Colonic mucosa (tissue), 4 donors: ENCODE results near the gene ITPK1. TPM values are rescaled to one million over a fixed set of nuclear protein-coding genes. Genes with fewer than 3 reads are reported as not detected.

ENCODE experiments used
- DNase-seq: peaks from one replicate; pipeline ENCODE4 v3.0.0-alpha.2; 2020
- H3K27ac ChIP-seq: fragments of 200-600 bp; one replicate; pipeline ENCODE4 v1.8.0; 2021
- H3K27me3 ChIP-seq: fragments of 200-600 bp; one replicate; pipeline ENCODE4 v1.8.0; 2021
- H3K36me3 ChIP-seq: fragments of 200-600 bp; one replicate; pipeline ENCODE4 v1.8.0; 2021
- H3K4me1 ChIP-seq: fragments of 200-600 bp; one replicate; pipeline ENCODE4 v1.8.0; 2021; ENCODE audit warnings: mild to moderate bottlenecking
- H3K4me3 ChIP-seq: fragments of 200-600 bp; one replicate; pipeline ENCODE4 v1.8.0; 2021
- H3K9ac ChIP-seq, 2 donors: one replicate each; pipeline ENCODE4 v1.7.0; 2013; ENCODE audit warnings: control low read depth in 2 of 2, low read depth in 2 of 2, low read length in 2 of 2
- H3K9me3 ChIP-seq: fragments of 200-600 bp; one replicate; pipeline ENCODE4 v1.8.0; 2021
- intact Hi-C: fragments of 100-400 bp; cut with DNase I; formaldehyde crosslinking; loops from one replicate; pipeline ENCODE4 v1.14.1; 2022
- total RNA-seq, 2 donors: library from RNA; stranded (reverse); fragmentation: NEBNext Ultra II Directional in 1 of 2; extraction: Animal tissue kit (Norgen Biotek cat#: 25700) in 1 of 2; gene quantifications; one replicate each; pipeline ENCODE4 v1.2.1, GENCODE V29; 2021
- TF ChIP-seq, protein P1 (sequence below): fragments of 200-600 bp; IDR thresholded peaks from one replicate; pipeline ENCODE4 v1.8.0; 2022; ENCODE audit warnings: antibody characterized with exemption, mild to moderate bottlenecking
- donor health status: healthy.
- donor health status: DM: no; HTN: no; CAD: no.
- donor health status: DM: no; HTN: no; CAD: no.

ITPK1 gene
- total RNA-seq, 2 donors from 2014 or later, result 118 to 134 TPM

- intact Hi-C loops, result no loop called here
- TF ChIP-seq, protein P1, sequence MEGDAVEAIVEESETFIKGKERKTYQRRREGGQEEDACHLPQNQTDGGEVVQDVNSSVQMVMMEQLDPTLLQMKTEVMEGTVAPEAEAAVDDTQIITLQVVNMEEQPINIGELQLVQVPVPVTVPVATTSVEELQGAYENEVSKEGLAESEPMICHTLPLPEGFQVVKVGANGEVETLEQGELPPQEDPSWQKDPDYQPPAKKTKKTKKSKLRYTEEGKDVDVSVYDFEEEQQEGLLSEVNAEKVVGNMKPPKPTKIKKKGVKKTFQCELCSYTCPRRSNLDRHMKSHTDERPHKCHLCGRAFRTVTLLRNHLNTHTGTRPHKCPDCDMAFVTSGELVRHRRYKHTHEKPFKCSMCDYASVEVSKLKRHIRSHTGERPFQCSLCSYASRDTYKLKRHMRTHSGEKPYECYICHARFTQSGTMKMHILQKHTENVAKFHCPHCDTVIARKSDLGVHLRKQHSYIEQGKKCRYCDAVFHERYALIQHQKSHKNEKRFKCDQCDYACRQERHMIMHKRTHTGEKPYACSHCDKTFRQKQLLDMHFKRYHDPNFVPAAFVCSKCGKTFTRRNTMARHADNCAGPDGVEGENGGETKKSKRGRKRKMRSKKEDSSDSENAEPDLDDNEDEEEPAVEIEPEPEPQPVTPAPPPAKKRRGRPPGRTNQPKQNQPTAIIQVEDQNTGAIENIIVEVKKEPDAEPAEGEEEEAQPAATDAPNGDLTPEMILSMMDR, result no peak
- DNase-seq, result no peak
- Histone ChIP-seq H3K9me3 (no peaks in the 10 kb centered on the region), H3K9ac (no peak overlapping the region), H3K4me1 (peaks cover 26% of the 10 kb centered on the region), H3K27me3 (no peaks in the 10 kb centered on the region), H3K27ac (no peak overlapping the region), H3K4me3 (no peak overlapping the region), H3K36me3 (no peaks in the 10 kb centered on the region)
Measured at GRCh38 chr14:93029417-93029816, 86.3 kb downstream of the ITPK1 start.

- no peak overlapping the region for H3K27ac ChIP-seq
Measured at GRCh38 chr14:93028724-93029076, 87.0 kb downstream of the ITPK1 start.

GRCh38 chr14:93027810-93028723 is 87.7 kb downstream of the ITPK1 start:
- Histone ChIP-seq H3K36me3 (no peaks in the 10 kb centered on the region), H3K9me3 (no peaks in the 10 kb centered on the region), H3K9ac (no peak overlapping the region), H3K27ac (no peak overlapping the region), H3K4me1 (peaks cover 20% of the 10 kb centered on the region), H3K4me3 (no peak overlapping the region), H3K27me3 (no peaks in the 10 kb centered on the region)
- intact Hi-C loops, result no loop called here
- TF ChIP-seq, protein P1, result no peak
- DNase-seq, result no peak

More at GRCh38 chr14:93028724-93029076, 87.0 kb downstream of the ITPK1 start:
- no peak overlapping the region for H3K4me3 ChIP-seq
- H3K9me3 ChIP-seq, result no peaks in the 10 kb centered on the region
- DNase-seq, result no peak
- intact Hi-C loops, result no loop called here
- no peaks in the 10 kb centered on the region for H3K36me3 ChIP-seq
- no peaks in the 10 kb centered on the region for H3K27me3 ChIP-seq
- H3K9ac ChIP-seq, result no peak overlapping the region
- TF ChIP-seq, protein P1, result no peak
- H3K4me1 ChIP-seq, result peaks cover 26% of the 10 kb centered on the region

DNA sequence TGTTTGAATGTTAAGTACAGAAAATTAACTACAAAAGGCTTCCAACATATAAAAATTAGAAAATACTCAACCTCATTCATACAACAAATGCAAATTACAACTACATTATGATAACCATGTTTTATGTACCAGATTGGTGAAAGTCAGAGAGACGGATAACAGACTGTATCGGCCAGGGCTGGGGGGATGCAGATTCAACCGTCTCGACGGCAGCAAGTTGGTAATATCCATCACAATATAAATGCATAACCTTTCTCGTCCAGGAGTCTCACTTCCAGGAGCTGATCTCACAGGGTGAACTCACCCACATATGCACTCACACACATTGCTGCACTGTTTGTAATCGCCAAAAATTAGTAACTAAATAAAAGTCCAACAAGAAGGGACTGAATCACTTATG is 89.4 kb downstream of the ITPK1 start:
- no peaks in the 10 kb centered on the region for H3K36me3 ChIP-seq
- no peak overlapping the region for H3K27ac ChIP-seq
- peaks cover 2% of the 10 kb centered on the region for H3K4me1 ChIP-seq
- no peak overlapping the region for H3K4me3 ChIP-seq
- DNase-seq, result no peak
- intact Hi-C loops, result no loop called here
- no peaks in the 10 kb centered on the region for H3K9me3 ChIP-seq
- TF ChIP-seq, protein P1, result no peak
- H3K27me3 ChIP-seq, result no peaks in the 10 kb centered on the region
- H3K9ac ChIP-seq, result no peak overlapping the region

GRCh38 chr14:93025055-93025454 is 90.7 kb downstream of the ITPK1 start:
- intact Hi-C loops, result no loop called here
- TF ChIP-seq, protein P1, result no peak
- DNase-seq, result no peak
- no peak overlapping the region for H3K4me3 ChIP-seq
- H3K27ac ChIP-seq, result no peak overlapping the region
- no peaks in the 10 kb centered on the region for H3K4me1 ChIP-seq
- H3K9ac ChIP-seq, result no peak overlapping the region
- H3K9me3 ChIP-seq, result no peaks in the 10 kb centered on the region
- no peaks in the 10 kb centered on the region for H3K27me3 ChIP-seq
- no peaks in the 10 kb centered on the region for H3K36me3 ChIP-seq
